Activated CD8-positive, alpha-beta T cell treated with anti-CD3 and anti-CD28 coated beads for 36 hours (primary cell): ENCODE measurements around the gene RAE1. TPM values are rescaled to one million over a fixed set of nuclear protein-coding genes. Genes with fewer than 3 reads are reported as not detected.
A peak's percentile ranks its signal among the peaks of the same experiment; 100 is the strongest.

ENCODE experiments used
- ATAC-seq: fragments of 200-7000 bp; cut with Tn5 transposase; one replicate; pipeline ENCODE4 v1.10.0; 2021; ENCODE audit warnings: mild to moderate bottlenecking, moderate library complexity
- CTCF ChIA-PET: fragments of 350-600 bp; sonication (Branson Sonifier 250); formaldehyde crosslinking; loops from one replicate; lab custom pipeline; 2021; ENCODE audit warnings: antibody characterized with exemption; lab: Charles Lee
- POLR2A ChIA-PET: fragments of 350-600 bp; sonication (Branson Sonifier 250); formaldehyde crosslinking; loops from one replicate; lab custom pipeline; 2021; ENCODE audit warnings: antibody characterized with exemption; lab: Charles Lee
- DNase-seq: peaks from one replicate; pipeline ENCODE4 v3.0.0-alpha.2; 2020
- H3K27ac Mint-ChIP-seq: one replicate; pipeline ENCODE4 v1.8.0; 2021; ENCODE audit warnings: mild to moderate bottlenecking, mixed read lengths
- H3K27me3 Mint-ChIP-seq: one replicate; pipeline ENCODE4 v1.8.0; 2021; ENCODE audit warnings: mixed read lengths
- H3K36me3 Mint-ChIP-seq: one replicate; pipeline ENCODE4 v1.8.0; 2021; ENCODE audit warnings: low read depth, mixed read lengths
- H3K4me1 Mint-ChIP-seq: one replicate; pipeline ENCODE4 v1.8.0; 2021; ENCODE audit warnings: low read depth, mixed read lengths
- H3K4me3 Mint-ChIP-seq: one replicate; pipeline ENCODE4 v1.8.0; 2021; ENCODE audit warnings: mild to moderate bottlenecking, moderate library complexity, mixed read lengths
- H3K9me3 Mint-ChIP-seq: one replicate; pipeline ENCODE4 v1.8.0; 2021; ENCODE audit warnings: mixed read lengths
- CTCF ChIP-seq: fragments of 200-600 bp; IDR thresholded peaks from one replicate; pipeline ENCODE4 v1.8.0; 2022; ENCODE audit warnings: antibody characterized with exemption, mild to moderate bottlenecking
- intact Hi-C: fragments of 100-400 bp; cut with micrococcal nuclease; formaldehyde crosslinking; loops from one replicate; pipeline ENCODE4 v1.10.0; 2022
- total RNA-seq, 2 experiments: library from RNA; stranded (reverse); gene quantifications; one replicate each; pipeline ENCODE4 v1.2.3, GENCODE V29; 2021

RAE1 gene
- total RNA-seq, 2 experiments from 2014 or later = 41.1 to 42.9 TPM

DNA sequence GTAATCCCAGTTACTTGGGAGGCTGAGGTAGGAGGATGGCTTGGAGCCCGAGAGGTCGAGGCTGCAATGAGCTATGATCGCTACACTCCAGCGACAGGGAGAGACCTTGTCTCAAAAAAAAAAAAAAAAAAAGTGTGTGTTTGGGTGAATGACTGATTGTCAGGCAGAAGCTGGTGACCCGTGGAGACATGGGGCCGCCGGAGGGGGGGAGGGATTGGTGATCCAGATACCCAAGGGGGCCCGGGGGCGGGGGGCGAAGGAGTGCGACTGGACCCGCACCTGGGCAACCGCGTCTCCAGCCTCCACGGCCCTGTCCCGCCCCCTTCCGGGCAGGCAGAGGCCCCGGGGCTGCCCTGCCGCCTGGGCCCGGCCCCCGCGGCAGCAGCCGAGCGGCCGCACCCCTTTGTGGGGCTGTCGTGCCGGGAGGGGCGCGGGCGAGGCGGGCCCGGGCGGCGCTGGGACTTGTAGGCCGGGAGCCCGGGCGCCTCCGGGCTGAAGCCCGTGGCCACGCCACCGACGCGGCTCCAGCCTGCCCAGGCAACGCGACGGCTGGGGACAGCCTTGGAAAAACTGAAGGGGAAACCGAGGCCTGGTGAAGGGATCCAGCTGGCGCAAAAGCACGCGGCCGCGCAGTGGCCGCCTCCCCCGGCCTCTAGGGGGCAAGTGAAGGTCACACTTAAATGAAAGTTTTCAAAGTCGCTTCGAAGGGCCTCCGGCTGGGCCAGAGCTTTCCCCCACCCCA lies 38.1 kb downstream of the RAE1 start:
- ATAC-seq = peak; percentile 26
- CTCF ChIA-PET = interaction anchor here (0.6 to 2.9 kb wide), 6 partner anchors 10 to 109 kb away, joined by 3 to 12 read pairs (median 4); no protein-coding TSS in a partner anchor
- Mint-ChIP-seq H3K4me1 (peaks cover 19% of the 10 kb centered on the region), H3K27me3 (no peaks in the 10 kb centered on the region), H3K9me3 (no peaks in the 10 kb centered on the region), H3K4me3 (peak overlapping the region; percentile 81), H3K27ac (peak overlapping the region; percentile 99), H3K36me3 (peaks cover 23% of the 10 kb centered on the region)
- intact Hi-C loops = no loop called here
- DNase-seq = peak; percentile 74
- POLR2A ChIA-PET = interaction anchor here (0.7 to 7.0 kb wide), 12 partner anchors 9 to 231 kb away, joined by 3 to 88 read pairs (median 7); partner anchors contain the start of gene ZBP1
- peak; percentile 35 for TF ChIP-seq CTCF

- peak overlapping the region; percentile 99 for H3K27ac Mint-ChIP-seq
- DNase-seq (peak; percentile 75), ATAC-seq (peak; percentile 21)
- CTCF ChIA-PET = interaction anchor here (0.6 to 2.9 kb wide), 9 partner anchors 9 to 237 kb away, joined by 3 to 12 read pairs (median 5); no protein-coding TSS in a partner anchor
- H3K9me3 Mint-ChIP-seq = no peaks in the 10 kb centered on the region
- intact Hi-C loops = no loop called here
- peak overlapping the region; percentile 81 for H3K4me3 Mint-ChIP-seq
- peaks cover 31% of the 10 kb centered on the region for H3K36me3 Mint-ChIP-seq
- no peaks in the 10 kb centered on the region for H3K27me3 Mint-ChIP-seq
- H3K4me1 Mint-ChIP-seq = peaks cover 25% of the 10 kb centered on the region
- POLR2A ChIA-PET = interaction anchor here (0.6 to 7.0 kb wide), 22 partner anchors 10 to 240 kb away, joined by 3 to 88 read pairs (median 4); partner anchors contain the start of genes RAE1 and ZBP1
- TF ChIP-seq CTCF = no peak
Measured at GRCh38 chr20:57389695-57390603, 38.9 kb downstream of the RAE1 start.

GRCh38 chr20:57390604-57391438 lies 39.8 kb downstream of the RAE1 start, which contains the start of gene RBM38:
TSS of gene RBM38 (plus strand) at chr20:57391396. CDS start at chr20:57391582, 186 bp downstream.
- H3K36me3 Mint-ChIP-seq = peaks cover 38% of the 10 kb centered on the region
- peak within 1 kb of the TSS; percentile 84 for H3K4me3 Mint-ChIP-seq
- peak within 1 kb of the TSS; percentile 99 for H3K27ac Mint-ChIP-seq
- no peaks in the 10 kb centered on the region for H3K9me3 Mint-ChIP-seq
- H3K27me3 Mint-ChIP-seq = no peaks in the 10 kb centered on the region
- ATAC-seq (peak; percentile 61), DNase-seq (peak; percentile 82)
- no peak for TF ChIP-seq CTCF
- ChIA-PET CTCF (interaction anchor here (0.6 to 2.9 kb wide), 9 partner anchors 8 to 236 kb away, joined by 3 to 12 read pairs (median 5); no protein-coding TSS in a partner anchor), POLR2A (interaction anchor here (0.6 to 7.0 kb wide), 20 partner anchors 9 to 239 kb away, joined by 3 to 88 read pairs (median 4); partner anchors contain the start of genes RAE1 and ZBP1)
- intact Hi-C loops = no loop called here
- peaks cover 31% of the 10 kb centered on the region for H3K4me1 Mint-ChIP-seq

DNA sequence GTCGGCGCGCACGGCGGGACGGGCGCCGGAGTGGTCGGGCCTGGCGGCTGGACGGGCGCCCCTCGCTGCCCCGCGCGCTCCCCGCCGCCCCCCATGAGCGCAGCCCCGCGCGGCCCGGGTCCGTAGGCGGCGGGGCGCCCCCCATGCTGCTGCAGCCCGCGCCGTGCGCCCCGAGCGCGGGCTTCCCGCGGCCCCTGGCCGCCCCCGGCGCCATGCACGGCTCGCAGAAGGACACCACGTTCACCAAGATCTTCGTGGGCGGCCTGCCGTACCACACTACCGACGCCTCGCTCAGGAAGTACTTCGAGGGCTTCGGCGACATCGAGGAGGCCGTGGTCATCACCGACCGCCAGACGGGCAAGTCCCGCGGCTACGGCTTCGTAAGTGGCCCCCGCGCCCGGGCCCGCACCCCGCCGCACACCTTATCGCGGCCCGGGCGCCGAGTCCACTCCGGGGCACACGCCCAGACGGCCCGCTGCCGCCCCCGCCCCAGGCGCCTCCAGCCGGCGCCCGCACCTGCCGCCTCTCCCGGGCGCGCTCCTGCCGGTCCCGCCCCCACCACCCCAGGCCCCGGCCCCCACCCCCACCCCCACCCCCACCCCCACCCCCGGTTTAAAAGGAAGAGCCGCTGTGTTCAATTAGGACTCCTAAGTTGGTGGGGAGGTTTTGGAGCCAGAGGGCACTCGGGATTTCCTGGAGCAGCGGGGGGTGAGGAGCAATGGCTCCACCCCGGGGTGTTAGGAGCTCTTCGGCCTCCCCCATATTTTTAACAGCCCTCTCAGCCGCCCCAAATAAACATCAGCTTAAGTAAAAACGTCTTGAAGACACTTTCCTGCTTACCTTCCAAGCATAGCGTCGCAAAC lies 40.6 kb downstream of the RAE1 start:
- Mint-ChIP-seq H3K27me3 (no peaks in the 10 kb centered on the region), H3K36me3 (peaks cover 46% of the 10 kb centered on the region), H3K27ac (peak overlapping the region; percentile 93), H3K4me1 (peaks cover 40% of the 10 kb centered on the region), H3K9me3 (no peaks in the 10 kb centered on the region), H3K4me3 (peak overlapping the region; percentile 84)
- intact Hi-C loops = no loop called here
- TF ChIP-seq CTCF = no peak
- ChIA-PET CTCF (interaction anchor here (1.0 to 2.9 kb wide), 10 partner anchors 7 to 235 kb away, joined by 3 to 12 read pairs (median 5); no protein-coding TSS in a partner anchor), POLR2A (interaction anchor here (0.6 to 7.0 kb wide), 24 partner anchors 8 to 1019 kb away, joined by 3 to 88 read pairs (median 4); partner anchors contain the start of genes RAE1 and ZBP1)
- DNase-seq = peak; percentile 56
- ATAC-seq = peak; percentile 1
